NCI-H2107 treated with DMSO at 0.1 percent for 48 hours (cell line): ENCODE results near the gene SLC39A9.
A peak's percentile ranks its signal among the peaks of the same experiment; 100 is the strongest.
"Not testable (repeated sequence)": the region's sequence is repeated elsewhere in the genome, so short reads cannot be mapped to it uniquely, and the experiment has no call there.

ENCODE experiments used
- DNase-seq: peaks from one replicate; lab custom pipeline; 2025; ENCODE audit not compliant: unreplicated experiment; lab: John Stamatoyannopoulos, UW

The SLC39A9 gene

GRCh38 chr14:69366761-69367160, 31.7 kb upstream of the SLC39A9 start:
- DNase-seq: no peak

GRCh38 chr14:69368381-69368780, 30.1 kb upstream of the SLC39A9 start:
- no peak for DNase-seq

GRCh38 chr14:69370061-69370460, 28.4 kb upstream of the SLC39A9 start:
- DNase-seq: no peak

GRCh38 chr14:69372146-69372545, 26.3 kb upstream of the SLC39A9 start:
- DNase-seq: no peak

GRCh38 chr14:69373104-69373503, 25.4 kb upstream of the SLC39A9 start:
- DNase-seq: peak; percentile 88

- DNase-seq: no peak
Measured at GRCh38 chr14:69374235-69374634, 24.3 kb upstream of the SLC39A9 start.

- no peak for DNase-seq
Measured at GRCh38 chr14:69375182-69375581, 23.3 kb upstream of the SLC39A9 start.

- no peak for DNase-seq
Measured at GRCh38 chr14:69375722-69376121, 22.8 kb upstream of the SLC39A9 start.

- DNase-seq: no peak
Measured at GRCh38 chr14:69376439-69376838, 22.1 kb upstream of the SLC39A9 start.

GRCh38 chr14:69378274-69378673, 20.2 kb upstream of the SLC39A9 start:
- DNase-seq: no peak

- DNase-seq: no peak
Measured at GRCh38 chr14:69387311-69387710, 11.2 kb upstream of the SLC39A9 start.

GRCh38 chr14:69391400-69391799, 7.1 kb upstream of the SLC39A9 start:
- not testable (repeated sequence) for DNase-seq

- no peak for DNase-seq
Measured at GRCh38 chr14:69392481-69392880, 6.0 kb upstream of the SLC39A9 start.

GRCh38 chr14:69395929-69396328, 2.6 kb upstream of the SLC39A9 start:
- no peak for DNase-seq

GRCh38 chr14:69398818-69399210, 322 bp downstream of the SLC39A9 start:
- DNase-seq: no peak

GRCh38 chr14:69399750-69400149, 1.3 kb downstream of the SLC39A9 start:
- no peak for DNase-seq

GRCh38 chr14:69400154-69400553, 1.7 kb downstream of the SLC39A9 start:
- no peak for DNase-seq

- no peak for DNase-seq
Measured at GRCh38 chr14:69401841-69402240, 3.3 kb downstream of the SLC39A9 start.

GRCh38 chr14:69404478-69404877, 6.0 kb downstream of the SLC39A9 start:
- DNase-seq: no peak

- no peak for DNase-seq
Measured at GRCh38 chr14:69404883-69405282, 6.4 kb downstream of the SLC39A9 start.

- no peak for DNase-seq
Measured at GRCh38 chr14:69405762-69406161, 7.3 kb downstream of the SLC39A9 start.

- DNase-seq: no peak
Measured at GRCh38 chr14:69408331-69408960, 10.0 kb downstream of the SLC39A9 start.

GRCh38 chr14:69413483-69413882, 15.0 kb downstream of the SLC39A9 start:
- DNase-seq: no peak
